ENCODE measurements around the gene PSMD12.
A peak's percentile ranks its signal among the peaks of the same experiment; 100 is the strongest.
"Not testable (repeated sequence)": the region's sequence is repeated elsewhere in the genome, so short reads cannot be mapped to it uniquely, and the experiment has no call there.

Gene PSMD12

DNA sequence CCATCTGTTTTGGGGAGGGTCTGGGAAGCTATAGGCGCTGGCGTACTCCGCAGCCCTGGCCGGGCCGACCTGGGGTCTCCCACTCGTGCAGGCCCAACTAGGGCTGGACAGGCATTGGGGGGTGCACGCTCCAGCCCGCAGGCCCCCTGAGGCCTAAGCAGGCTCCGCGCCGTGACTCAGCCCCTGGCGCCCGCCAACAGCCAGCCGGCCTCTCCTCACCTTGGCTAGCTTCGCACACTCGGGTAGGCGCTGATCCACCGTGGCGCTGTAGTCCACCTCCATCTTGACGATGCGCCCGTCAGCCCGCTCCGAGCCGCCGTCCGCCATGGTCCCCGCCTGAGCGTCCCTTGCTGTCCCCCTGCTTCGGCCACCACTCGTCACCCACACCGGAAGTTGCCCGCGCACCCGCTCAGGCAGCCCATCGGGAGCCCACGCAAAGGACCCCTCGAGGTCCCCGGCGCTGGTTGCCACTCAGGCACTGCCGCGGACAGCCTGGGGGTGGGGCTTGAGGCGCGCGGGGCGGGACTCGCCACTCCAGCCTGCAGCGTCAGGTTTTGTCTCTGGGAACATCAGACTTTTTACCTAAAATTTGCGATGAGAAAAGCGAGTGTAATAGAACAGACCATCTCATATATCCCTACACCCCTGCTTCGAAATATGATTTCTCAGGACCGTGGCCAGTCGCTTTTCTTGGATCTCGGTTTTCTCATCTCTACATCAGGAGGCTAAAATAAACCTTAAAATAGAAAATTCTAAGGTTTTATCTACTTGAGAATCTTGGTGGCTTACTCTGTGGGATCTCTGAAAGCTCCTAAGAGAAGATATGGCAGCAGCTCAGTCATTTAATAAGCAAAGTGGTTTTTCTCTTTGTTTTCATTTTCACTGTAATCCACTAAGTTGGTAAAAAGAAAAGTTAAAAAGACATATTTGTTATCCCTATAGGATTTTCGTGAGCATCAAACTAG, at the start of gene PSMD12:
Gene PSMD12 (minus strand): TSS at position 385 of the 965 bp plus-strand sequence. CDS start 58 bp downstream, at position 327.
- FAIRE-seq (peak; percentile 83), DNase-seq (ENCODE audit: insufficient read length, low spot score) (peak; percentile 88)

DNA sequence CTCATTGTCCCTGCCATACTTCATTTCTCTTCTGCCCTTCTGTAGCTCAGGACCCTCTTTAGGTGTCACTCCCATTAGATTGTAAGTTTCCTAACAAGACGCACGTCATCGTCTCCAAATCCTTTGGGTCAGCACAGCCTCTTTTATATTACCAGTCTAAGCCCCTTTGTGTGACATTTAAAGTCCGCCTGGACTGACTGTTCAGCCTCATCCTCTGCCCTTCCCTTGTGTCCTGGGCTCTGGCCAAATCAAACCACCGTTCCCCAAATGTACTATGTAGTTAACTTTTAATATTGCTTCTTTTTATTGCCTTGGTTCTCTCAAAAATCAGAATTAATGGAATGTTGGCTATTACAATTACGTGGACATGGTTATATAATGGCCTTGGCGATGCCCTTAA, 48.9 kb upstream of the PSMD12 start:
- FAIRE-seq (no peak), DNase-seq (ENCODE audit: insufficient read length, low spot score) (no peak)

DNA sequence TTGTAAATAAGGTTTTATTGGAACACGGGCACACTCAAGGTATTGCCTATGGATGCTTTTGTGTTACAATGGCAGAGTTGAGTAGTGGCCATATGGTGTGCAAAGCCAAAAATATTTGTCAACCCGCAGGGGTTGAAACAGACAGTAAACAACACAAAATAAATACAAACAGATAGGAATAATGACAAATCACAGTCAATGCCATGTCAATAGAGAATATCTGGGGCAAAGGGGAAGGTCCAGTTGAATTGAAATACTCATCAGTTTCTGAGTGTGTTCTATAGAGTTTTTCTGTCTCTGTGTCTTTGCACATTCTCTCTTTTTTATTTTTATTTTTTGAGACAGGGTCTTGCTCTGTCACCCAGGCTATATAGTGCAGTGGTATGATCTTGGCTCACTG, 48.2 kb upstream of the PSMD12 start:
- DNase-seq (ENCODE audit: insufficient read length, low spot score), result no peak
- FAIRE-seq, result no peak

DNA sequence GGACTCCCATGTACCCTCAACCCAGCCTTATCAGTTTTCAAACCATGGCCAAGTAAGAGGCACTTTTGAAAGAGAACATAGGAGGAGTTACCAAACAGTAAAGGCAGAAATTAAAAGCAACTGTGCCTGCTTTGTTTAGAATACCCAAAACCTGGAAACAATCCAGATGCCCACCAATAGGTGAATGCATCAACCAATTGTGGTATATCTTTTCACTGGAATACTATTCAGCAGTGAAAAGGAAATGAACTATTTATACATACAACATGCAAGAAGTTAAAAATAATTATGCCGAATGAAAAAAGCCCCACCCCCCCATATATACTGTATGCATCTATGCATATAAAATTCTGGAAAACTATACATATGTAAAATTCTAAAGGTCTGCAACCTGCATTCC, 47.8 kb upstream of the PSMD12 start:
- no peak for FAIRE-seq
- no peak for DNase-seq (ENCODE audit: insufficient read length, low spot score)

DNA sequence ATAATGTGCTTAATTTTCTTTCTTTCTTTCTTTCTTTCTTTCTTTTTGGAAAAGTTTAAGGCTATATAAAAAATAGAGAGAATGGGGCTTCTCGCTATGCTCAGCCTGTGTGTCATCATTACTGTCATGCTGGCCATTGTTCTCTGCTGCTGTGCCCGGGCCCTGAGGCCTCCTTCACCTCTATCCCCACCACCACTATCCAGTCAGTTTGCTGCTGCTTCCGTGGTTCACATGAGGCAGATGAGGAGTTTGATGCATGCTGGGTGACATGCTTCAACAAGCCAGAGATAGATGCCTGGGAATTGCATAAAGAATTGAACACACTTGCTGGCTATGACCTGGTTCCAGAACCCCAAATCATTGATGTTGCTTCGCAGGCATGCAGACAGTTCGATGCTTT, 47.0 kb upstream of the PSMD12 start:
- no peak for FAIRE-seq
- DNase-seq (ENCODE audit: insufficient read length, low spot score), result no peak

DNA sequence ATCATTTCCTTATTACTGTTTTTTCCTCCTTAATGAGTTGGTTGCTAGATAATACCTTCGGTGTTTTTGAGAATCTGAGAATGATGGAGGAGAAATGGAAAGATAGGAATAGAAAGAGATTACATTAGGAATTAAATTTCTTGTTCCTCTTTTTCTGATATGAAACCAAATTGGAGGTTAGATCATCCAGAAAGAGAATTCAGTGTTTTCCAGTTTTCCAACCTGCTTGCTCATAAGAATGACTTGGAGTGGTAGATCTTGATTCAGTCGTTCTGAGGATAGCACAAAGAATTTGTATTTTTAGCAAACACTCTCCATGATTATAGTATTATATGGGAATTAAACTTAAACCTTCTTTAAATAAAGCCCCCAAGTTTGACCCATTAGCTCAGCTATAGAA, 46.6 kb upstream of the PSMD12 start:
- DNase-seq (ENCODE audit: insufficient read length, low spot score) (no peak), FAIRE-seq (no peak)

DNA sequence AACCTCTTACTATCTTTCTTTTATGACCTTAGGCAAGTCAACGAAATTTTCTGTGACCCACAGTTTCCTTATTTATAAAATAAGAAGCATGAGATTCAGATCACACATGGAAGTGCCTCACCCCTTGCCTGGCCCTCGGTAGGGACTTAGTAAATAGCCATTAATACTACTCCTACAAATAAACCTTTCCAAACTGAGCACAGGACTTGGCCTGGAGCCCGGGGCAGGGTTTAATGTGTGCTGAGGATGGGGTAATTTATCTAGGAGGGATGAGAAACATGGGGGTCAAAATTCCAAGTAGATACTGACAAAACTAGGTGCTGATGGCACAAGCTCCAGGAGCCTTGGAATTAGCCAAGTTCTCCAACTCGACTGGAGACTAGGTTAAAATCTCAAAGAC, 45.7 kb upstream of the PSMD12 start:
- FAIRE-seq (no peak), DNase-seq (ENCODE audit: insufficient read length, low spot score) (no peak)

DNA sequence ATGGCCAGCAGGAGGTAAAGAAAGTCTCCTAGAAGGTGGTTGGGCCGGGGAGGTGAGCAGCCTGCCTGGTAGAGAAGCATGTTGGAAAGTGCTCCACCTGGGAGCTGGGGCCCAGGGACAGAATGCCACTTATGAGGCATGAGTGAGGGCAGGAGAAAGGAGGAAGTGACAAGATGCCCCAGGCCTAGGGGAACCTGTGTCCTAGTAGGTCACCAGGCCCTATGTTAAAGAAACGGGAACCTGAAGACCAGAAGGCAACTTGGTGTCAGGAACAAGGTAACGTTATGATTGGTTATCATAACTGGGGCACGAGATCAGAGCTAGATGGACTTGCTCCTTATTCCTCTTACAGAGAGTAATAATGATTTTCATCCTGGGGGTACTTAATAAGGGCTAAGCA, 45.0 kb upstream of the PSMD12 start:
- DNase-seq (ENCODE audit: insufficient read length, low spot score), result no peak
- FAIRE-seq, result no peak

DNA sequence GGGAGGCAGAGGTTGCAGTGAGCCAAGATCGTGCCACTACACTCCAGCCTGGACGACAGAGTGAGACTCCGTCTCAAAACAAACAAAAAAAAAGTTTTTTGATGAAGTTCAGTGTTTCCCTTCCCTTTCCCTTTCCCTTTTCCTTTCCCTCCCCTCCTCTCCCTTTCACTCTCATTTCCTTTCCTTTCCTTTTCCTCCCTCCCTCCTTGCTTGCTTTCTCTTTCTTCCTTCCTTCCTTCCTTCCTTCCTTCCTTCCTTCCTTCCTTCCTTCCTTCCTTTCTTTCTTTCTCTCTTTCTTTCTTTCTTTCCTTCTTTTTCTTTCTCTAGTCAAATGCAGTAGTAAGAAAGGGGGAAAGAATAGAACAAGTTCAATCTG, 42.1 kb upstream of the PSMD12 start:
- not testable (repeated sequence) for FAIRE-seq; DNase-seq (ENCODE audit: insufficient read length, low spot score)

DNA sequence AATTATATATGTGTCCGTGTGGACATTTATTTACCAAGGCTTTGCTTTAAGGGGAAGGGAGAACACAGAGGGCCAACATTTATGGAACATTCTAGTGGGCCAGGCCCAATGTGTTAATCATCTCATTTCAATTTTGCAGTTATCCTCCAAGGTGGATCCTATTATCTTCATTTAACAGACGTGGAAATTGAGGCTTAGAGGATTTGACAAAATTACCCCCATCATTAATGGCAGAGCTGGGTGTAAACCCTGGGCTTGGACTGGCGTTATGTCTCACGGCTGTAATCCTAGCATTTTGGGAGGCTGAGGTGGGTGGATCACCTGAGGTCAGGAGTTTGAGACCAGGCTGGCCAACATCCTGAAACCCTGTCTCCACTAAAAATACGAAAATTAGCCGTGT, 37.1 kb upstream of the PSMD12 start:
- FAIRE-seq (no peak), DNase-seq (ENCODE audit: insufficient read length, low spot score) (no peak)

DNA sequence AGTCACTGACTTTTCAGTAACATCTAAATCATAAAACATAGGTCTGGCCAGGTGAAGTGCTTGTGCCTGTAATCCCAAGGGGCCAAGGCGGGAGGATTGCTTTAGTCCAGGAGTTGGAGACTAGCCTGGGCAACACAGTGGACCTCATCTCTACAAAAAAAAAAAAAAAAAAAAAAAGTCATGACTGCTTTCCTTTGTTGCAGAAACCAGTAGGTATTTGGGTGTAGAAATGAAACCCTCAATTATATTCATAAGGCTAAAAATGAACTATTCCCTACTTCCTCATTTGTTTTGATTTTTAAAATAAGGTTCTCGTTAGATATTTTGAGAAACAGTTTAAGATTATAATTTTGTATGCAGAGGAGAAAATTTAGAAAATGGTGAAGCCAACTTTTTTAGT, 36.7 kb upstream of the PSMD12 start:
- DNase-seq (ENCODE audit: insufficient read length, low spot score) (no peak), FAIRE-seq (no peak)

DNA sequence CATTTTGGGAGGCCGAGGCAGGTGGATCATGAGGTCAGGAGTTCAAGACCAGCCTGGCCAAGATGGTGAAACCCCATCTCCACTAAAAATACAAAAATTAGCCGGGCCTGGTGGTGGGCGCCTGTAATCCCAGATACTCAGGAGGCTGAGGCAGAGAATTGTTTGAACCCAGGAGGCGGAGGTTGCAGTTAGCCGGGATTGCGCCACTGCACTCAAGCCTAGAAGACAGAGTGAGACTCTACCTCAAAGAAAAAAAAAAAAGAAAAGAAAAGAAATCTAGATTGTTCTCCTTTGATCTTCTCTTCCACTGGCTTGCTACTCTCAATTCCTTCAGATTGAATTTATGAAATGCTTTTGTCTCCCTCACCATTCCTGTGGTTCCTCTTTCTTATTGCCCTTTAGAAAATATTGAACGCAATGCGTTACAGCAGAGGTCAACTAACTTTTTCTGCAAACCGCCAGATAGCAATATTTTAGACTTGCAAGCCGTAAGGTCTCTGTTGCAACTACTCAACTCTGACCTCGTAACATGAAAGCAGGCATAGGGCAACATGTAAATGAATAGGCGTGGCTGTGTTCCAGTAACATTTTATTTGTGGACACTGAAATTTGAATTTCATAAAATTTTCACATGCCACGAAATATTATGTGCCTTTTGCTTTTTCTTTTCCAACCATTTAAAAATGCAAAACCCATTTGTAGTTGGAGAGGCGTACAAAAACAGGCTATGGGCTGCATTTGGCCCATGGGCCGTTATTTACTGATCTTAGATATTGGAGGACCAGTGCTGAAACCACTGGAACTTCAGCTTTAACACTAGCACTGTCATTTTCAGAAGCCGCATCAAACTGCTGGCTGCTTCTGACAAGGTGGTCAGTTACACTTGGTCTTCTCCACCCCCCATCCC, 35.5 kb upstream of the PSMD12 start:
- no peak for FAIRE-seq

DNA sequence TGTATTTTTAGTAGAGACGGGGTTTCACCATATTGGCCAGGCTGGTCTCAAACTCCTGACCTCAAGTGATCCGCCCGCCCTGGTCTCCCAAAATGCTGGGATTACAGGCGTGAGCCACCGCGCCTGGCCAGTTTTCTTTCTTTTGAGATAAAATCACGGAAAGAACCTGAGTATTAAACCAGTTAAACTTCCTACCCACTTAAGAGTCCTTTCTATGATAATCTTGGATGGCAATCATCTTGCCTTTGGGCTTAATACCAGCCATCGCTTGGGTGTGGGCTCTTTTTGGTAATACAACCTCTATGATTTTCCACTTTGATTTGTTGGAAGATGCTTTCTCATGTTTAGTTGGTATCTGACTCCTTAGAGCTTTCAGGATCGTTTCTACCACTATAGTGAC, 34.7 kb upstream of the PSMD12 start:
- FAIRE-seq, result no peak
- no peak for DNase-seq (ENCODE audit: insufficient read length, low spot score)

More for the DNA sequence above, 35.5 kb upstream of the PSMD12 start:
- no peak for DNase-seq (ENCODE audit: insufficient read length, low spot score)

DNA sequence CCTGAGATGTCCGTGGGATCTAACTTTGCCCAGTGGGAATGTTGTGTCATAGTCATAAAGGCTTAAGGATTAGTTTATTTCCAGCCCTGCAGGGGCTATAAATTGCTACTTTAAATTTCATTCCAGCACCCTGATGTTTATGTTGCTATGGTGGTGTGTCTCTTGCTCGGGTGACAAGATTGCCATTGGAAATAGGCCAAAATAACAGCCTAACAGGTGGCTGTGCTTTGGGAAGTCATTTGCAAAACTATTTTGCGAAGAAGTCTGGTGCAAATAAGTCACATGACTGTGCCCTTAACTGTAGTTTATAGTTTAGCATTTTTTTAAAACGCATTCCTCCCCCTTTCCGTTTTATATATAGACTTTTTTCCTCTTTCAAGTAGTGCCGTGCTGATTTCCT, 33.8 kb upstream of the PSMD12 start:
- FAIRE-seq (no peak), DNase-seq (ENCODE audit: insufficient read length, low spot score) (no peak)

DNA sequence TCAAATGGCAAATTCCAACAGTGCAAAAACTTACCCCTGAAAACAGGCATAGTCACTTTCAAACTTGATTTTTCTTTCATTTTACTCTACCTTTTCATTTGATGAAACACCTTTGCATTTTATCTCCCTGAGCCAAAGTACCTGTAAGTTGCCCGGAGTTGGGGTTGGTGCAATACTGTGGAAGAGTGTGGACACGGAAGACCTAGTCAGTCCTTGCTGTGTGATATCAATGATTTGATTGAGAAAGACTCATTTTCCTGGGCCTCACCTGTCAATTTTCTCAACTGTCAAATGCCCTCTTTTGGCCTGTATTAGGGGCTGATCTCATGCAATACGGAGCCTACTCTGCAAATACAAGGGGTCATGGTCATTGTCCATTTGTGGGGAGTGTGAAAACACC, 33.3 kb upstream of the PSMD12 start:
- DNase-seq (ENCODE audit: insufficient read length, low spot score), result no peak
- FAIRE-seq, result no peak

DNA sequence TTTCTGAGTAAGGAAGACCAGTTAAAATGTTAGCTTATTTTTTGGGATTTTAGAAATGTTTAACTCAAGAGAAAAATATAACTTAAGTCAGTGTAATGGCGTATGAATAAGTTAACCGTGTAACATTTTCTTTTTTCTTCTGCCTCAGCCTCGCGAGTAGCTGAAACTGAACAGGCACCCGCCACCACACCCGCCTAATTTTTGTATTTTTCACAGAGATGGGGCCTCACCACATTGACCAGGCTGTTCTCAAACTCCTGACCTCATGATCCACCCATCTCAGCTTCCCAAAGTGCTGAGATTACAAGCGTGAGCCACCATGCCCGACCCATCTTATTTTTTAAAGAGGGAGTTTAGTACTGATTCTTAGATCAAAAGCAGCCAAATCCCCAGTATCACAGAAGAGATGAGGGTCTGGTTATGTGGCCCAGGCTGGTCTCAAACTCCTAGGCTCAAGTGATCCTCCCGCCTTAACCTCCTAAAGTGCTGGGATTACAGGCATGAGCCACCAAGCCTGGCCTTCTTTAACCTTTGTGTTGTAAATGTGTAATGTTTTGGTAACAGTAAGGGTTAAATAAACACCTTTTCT, 27.5 kb upstream of the PSMD12 start:
- DNase-seq (ENCODE audit: insufficient read length, low spot score) (no peak), FAIRE-seq (no peak)

DNA sequence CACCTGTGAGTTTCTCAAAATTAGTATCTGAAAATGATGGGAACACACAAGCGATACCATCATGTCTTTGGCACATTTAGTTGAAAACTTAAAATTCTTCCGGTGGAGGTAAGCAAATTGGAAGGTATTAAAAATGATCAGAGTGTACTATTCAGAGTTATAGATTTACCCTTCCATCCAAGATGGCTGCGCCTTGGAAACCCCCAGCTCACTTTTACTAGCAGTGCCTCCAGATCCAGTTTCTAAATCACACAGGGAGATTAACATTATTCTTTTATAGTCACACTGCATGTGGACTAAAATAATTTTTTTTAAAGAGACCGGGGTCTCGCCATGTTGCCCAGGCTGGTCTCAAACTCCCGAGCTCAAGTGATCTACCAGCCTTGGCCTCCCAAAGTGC, 25.7 kb upstream of the PSMD12 start:
- no peak for DNase-seq (ENCODE audit: insufficient read length, low spot score)
- no peak for FAIRE-seq

DNA sequence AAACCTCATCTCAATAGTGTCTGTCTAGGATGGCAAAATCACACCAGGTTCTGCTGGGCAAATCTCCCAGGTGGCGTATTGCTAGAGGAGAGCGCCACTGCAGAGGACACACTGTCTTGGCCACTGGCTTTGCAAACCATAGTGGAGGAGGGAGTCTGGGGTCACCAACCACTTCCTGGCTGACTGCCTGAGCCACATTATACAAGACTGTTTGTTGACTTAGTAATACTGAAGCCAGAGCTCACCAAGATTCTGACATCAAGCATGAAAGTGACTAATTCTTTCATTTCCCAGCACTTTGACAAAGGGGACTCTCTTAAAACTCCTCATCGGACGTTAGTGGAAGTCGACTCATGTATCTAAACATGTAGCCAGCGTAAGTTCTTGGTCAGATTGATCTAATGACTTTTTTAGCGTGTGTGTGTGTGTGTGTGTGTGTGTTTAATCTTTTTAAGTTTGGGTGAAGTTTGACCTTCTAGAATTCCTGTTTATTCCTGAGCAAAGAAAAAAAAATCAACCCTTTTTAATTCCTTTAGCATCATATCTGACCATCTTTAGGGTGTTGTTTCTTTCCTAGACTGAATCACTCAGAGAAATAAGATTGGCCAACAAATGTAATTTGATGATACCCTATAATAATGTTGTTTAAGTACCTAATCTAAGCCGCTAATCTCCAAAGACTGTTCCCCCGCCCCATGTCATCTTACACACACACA, 24.4 kb upstream of the PSMD12 start:
- DNase-seq (ENCODE audit: insufficient read length, low spot score) (peak; percentile 38), FAIRE-seq (peak; percentile 87)

DNA sequence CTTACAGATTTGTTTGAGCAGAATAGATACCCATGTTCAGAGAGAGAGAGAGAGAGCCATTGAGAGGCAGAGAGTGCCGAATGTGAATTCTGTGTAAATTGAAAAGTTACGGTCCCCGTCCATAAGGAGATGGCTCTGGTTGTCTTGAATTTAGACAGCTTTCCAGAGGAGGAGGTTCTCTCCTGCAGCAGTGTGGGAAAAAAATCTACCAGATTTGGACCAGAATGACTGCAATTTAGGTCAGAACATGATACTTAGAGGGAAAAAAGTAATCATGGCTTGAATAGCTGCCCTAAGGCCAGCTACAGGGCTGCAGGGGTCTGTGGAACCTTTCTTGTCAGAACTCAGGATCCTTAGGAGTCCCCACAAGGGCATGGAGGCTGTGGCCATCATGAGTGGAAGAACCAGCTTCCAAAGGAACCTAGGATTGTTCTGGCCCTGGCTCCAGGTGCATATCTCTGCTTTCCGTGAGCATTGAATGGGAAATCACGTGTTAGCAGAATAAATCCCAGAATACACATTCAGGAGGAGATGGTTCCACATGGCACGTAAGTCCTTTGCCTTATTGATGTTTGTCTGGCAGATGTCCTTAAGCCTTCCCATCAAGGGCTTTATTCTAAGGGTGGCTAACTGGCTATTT, 23.7 kb upstream of the PSMD12 start:
- FAIRE-seq (no peak), DNase-seq (ENCODE audit: insufficient read length, low spot score) (no peak)

DNA sequence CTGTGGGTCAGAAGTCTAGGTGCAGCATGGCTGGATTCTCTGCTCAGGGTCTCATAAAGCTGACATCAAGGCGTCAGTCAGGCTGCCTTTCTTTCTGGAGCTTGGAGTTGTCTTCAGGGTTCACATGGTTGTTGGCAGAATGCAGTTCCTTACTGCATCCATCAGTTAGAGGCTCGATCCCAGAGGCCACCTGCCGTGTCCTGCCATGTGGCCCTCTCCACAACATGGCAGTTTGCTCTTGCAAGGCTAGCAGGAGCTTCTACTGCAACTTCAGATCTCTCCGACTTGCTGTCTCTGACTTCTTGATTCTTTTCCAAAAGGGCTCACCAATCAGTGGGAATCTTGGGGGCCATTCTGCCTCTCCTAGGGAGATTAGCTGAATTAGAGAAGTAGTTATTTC, 22.6 kb upstream of the PSMD12 start:
- FAIRE-seq, result no peak
- no peak for DNase-seq (ENCODE audit: insufficient read length, low spot score)

All from GM19239 (cell line).